ENCODE results near the gene ZNF620. TPM values are rescaled to one million over a fixed set of nuclear protein-coding genes. Genes with fewer than 3 reads are reported as not detected.
"Not testable (repeated sequence)": the region's sequence is repeated elsewhere in the genome, so short reads cannot be mapped to it uniquely, and the experiment has no call there.

ZNF620 gene
- total RNA-seq (1 to 10 TPM; 5.5 to 6.0 TPM), polyA plus RNA-seq (ENCODE audit: insufficient read length in 6 of 6) (10 to 100 TPM in 2 of 6 donors, 1 to 10 TPM in 4; 7.3 to 10.5 (median 9.1) TPM)
- long read RNA-seq, donor 1, partial matches to known transcripts = 0 of 3 reads
- long read RNA-seq, donor 1, other reads (novel, unspliced or antisense) = 0 of 3 reads
- long read RNA-seq, donor 2, partial matches to known transcripts = 0 of 2 reads
- long read RNA-seq, donor 2, other reads (novel, unspliced or antisense) = 0 of 2 reads
- long read RNA-seq, donor 3 = 0 reads
- long read RNA-seq, donor 4, partial matches to known transcripts = 0 of 1 reads
- long read RNA-seq, donor 4, other reads (novel, unspliced or antisense) = 0 of 1 reads
- long read RNA-seq, donor 5, partial matches to known transcripts = 0 of 3 reads
- long read RNA-seq, donor 5, other reads (novel, unspliced or antisense) = 0 of 3 reads
- long read RNA-seq, donor 6 = 0 reads
- long read RNA-seq, donor 7 = 0 reads
- long read RNA-seq, donor 8, partial matches to known transcripts = 0 of 2 reads
- long read RNA-seq, donor 8, other reads (novel, unspliced or antisense) = 0 of 2 reads
- long read RNA-seq, donor 9 = 0 reads
- long read RNA-seq, donor 10, partial matches to known transcripts = 0 of 2 reads
- long read RNA-seq, donor 10, other reads (novel, unspliced or antisense) = 1 of 2 reads
- long read RNA-seq, donor 11, partial matches to known transcripts = 0 of 1 reads
- long read RNA-seq, donor 11, other reads (novel, unspliced or antisense) = 0 of 1 reads
- long read RNA-seq, donor 12, partial matches to known transcripts = 0 of 1 reads
- long read RNA-seq, donor 12, other reads (novel, unspliced or antisense) = 0 of 1 reads

DNA sequence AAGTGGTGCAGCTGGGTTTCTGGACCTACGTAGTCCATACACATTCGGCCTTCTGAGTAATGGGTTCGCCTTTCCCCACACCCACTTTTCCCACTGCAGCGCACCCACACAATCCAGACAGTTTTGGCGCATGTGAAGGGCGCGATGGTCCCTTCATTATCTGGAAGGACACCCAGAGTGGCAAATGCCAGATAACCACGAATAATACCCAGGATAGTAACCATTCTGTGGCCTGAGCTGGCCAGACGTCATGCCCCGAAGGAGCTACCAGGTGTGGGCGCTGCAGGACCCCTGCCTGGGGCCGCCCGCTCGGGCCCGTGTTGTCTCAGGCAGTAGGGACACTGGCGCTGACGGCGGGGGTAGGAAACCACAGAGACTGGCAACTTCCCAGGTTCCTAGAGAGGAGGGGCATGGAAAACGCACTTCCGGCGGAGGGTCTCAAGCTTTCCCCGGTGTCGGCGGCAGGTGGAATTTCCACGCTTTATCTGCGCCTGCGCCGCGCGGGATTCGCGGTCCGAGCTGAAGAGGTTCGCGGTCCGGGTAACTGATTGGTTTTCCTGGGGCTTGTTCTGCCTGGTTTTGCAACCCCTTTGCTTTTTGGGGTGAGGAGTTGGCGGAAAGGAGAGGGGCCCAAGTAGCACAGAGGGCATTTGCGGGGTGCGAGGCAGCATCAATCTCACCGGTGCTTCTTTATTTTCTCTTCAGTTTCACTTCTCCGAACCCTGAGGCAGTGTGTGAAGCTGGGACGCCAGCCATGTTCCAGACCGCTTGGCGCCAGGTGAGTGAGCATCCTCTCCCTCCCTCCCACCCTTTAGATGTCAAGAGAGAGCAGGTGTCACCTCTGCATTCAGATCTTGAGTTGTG is at the start of gene ZNF620:
Gene ZNF620, plus strand, starts transcription at position 441 of the 864 bp plus-strand sequence. Its CDS starts 314 bp downstream, at position 755.
- intact Hi-C loops (cut with DNase I) = no loop called here
- Histone ChIP-seq H3K27ac (peak within 1 kb of the TSS; percentile 72 to 78), H3K4me1 (peaks cover 0 to 20% of the 10 kb centered on the region in 2 donors), H3K4me3 (peak within 1 kb of the TSS; percentile 49 to 56), H3K36me3 (peaks cover 0 to 4% of the 10 kb centered on the region in 2 donors), H3K27me3 (no peaks in the 10 kb centered on the region), H3K9me3 (no peaks in the 10 kb centered on the region)
- TF ChIP-seq, protein P1, sequence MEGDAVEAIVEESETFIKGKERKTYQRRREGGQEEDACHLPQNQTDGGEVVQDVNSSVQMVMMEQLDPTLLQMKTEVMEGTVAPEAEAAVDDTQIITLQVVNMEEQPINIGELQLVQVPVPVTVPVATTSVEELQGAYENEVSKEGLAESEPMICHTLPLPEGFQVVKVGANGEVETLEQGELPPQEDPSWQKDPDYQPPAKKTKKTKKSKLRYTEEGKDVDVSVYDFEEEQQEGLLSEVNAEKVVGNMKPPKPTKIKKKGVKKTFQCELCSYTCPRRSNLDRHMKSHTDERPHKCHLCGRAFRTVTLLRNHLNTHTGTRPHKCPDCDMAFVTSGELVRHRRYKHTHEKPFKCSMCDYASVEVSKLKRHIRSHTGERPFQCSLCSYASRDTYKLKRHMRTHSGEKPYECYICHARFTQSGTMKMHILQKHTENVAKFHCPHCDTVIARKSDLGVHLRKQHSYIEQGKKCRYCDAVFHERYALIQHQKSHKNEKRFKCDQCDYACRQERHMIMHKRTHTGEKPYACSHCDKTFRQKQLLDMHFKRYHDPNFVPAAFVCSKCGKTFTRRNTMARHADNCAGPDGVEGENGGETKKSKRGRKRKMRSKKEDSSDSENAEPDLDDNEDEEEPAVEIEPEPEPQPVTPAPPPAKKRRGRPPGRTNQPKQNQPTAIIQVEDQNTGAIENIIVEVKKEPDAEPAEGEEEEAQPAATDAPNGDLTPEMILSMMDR (IDR thresholded peaks at IDR 0.05) = no peak
- peak; percentile 59 to 89 (median 80) for DNase-seq
- ATAC-seq = peak; percentile 93

DNA sequence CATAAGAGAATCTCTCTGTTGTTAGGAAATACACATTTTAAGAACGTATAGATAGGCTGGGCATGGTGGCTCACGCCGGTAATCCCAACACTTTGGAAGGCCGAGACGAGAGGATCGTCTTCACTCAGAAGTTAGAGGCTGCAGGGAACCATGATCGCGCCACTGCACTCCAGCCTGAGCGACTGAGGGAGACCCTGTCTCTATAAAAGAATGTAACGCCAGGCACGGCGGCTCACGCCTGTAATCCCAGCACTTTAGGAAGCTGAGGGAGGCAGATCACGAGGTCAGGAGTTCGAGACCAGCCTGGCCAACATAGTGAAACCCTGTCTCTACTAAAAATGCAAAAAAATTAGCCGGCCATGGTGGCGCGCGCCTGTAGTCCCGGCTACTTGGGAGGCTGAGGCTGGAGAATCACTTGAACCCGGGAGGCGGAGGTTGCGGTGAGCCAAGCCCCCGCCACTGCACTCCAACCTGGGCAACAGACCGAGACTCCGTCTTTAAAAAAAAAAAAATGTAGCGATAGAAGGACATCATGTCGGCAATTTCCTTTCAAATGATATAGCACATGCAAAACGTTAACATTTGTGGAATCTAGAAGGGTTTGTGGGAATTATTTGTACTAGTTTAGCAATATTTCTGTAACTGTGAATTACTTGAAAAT is 49.4 kb upstream of the ZNF620 start:
- H3K36me3 ChIP-seq = peaks cover 0 to 32% of the 10 kb centered on the region in 2 donors
- H3K27me3 ChIP-seq = no peaks in the 10 kb centered on the region
- peak overlapping the region; percentile 93 to 95 for H3K4me3 ChIP-seq
- TF ChIP-seq, protein P1 (IDR thresholded peaks at IDR 0.05) = no peak
- intact Hi-C loops (cut with DNase I) = no loop called here
- no peak for ATAC-seq
- H3K27ac ChIP-seq = peak overlapping the region; percentile 82 to 87
- no peak for DNase-seq
- H3K4me1 ChIP-seq = peaks cover 16 to 63% of the 10 kb centered on the region in 2 donors
- no peaks in the 10 kb centered on the region for H3K9me3 ChIP-seq

DNA sequence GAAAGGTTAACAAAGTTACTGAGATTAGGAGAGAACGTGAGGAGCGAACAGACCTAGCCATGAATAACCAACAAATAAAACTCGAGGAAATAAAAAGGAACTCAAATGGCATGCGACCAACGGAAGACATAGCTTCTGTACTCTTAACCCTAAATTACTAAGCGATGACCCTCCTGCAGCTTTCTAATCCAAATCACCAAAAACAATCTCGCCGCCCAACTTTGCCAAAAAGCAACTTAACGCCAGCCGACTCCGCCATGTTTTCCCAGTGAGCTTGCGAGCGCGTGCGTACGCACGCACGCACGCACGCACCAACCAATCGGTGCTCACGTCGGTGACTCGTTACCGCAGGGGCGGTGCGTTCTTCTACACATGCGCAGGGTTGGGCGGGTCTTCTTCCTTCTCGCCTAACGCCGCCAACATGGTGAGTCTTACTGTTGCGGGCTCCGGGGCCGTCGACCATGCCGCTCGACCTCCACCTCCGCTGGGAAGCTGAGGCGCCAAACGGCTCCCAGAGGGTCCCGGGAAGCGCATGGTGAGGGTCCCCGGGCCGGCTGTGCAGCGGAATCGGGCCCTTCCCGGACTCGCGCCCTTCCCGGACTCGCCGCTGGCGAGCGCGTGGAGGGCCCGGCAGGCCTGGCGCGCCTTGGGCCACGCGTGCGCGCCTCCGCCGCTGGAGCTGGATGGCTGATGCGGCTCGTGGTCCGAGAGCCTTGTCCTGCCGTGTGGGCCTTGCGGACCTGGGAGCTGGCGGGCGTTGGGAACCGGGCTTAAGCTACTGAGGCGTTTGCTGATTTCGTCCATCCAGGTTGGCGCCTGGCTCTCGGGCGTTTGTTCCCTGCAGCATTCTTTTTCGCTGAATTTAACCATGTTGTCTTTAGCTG is 48.7 kb upstream of the ZNF620 start, which contains the start of gene RPL14:
Gene RPL14, plus strand, starts transcription at position 400 of the 884 bp plus-strand sequence. Its CDS starts 133 bp downstream, at position 533.
- Histone ChIP-seq H3K27ac (peak within 1 kb of the TSS; percentile 82 to 87), H3K9me3 (no peaks in the 10 kb centered on the region), H3K4me3 (peak within 1 kb of the TSS; percentile 93 to 95), H3K4me1 (peaks cover 16 to 55% of the 10 kb centered on the region in 2 donors), H3K36me3 (peaks cover 0 to 40% of the 10 kb centered on the region in 2 donors), H3K27me3 (no peaks in the 10 kb centered on the region)
- DNase-seq (peak; percentile 92 to 99 (median 96)), ATAC-seq (peak; percentile 86)
- intact Hi-C loops (cut with DNase I) = no loop called here
- TF ChIP-seq, protein P1 (IDR thresholded peaks at IDR 0.05) = no peak

DNA sequence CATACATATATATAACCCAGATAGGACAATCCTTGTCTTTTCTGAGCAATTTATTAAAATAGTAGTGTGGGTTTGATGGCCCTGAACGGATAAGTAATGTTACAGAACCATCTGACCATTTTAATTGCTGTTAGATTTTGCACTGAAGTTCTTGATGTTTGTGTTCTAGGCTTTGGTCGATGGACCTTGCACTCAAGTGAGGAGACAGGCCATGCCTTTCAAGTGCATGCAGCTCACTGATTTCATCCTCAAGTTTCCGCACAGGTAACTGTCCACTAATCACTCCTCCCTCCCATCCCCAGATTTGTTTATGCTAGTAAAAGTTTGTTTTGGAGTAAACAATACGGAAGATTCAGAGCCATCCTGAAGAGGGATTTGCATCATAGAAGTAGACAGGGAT is 47.4 kb upstream of the ZNF620 start:
- peaks cover 0 to 52% of the 10 kb centered on the region in 2 donors for H3K36me3 ChIP-seq

DNA sequence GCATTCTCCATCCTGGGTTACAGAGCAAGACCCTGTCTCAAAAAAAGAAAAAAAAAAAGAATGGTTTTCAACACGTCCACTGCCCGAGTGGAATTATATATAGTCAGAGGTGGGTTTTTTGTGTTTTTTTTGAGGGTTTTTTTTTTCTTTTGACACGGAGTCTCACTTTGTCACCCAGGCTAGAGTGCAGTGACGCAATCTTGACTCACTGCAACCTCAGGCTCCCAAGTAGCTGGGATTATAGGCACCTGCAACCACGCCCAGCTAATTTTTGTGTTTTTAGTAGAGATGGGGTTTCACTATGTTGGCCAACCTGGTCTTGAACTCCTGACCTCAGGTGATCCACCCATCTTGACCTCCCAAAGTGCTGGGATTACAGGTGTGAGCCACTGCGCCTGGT is 45.4 kb upstream of the ZNF620 start:
- ATAC-seq; H3K9me3 ChIP-seq; DNase-seq; H3K27me3 ChIP-seq; intact Hi-C loops (cut with DNase I); H3K4me3 ChIP-seq; H3K27ac ChIP-seq: not testable (repeated sequence)
- H3K36me3 ChIP-seq = peaks cover 0 to 67% of the 10 kb centered on the region in 2 donors
- peaks cover 10 to 41% of the 10 kb centered on the region in 2 donors for H3K4me1 ChIP-seq

More for the DNA sequence above, 47.4 kb upstream of the ZNF620 start:
- DNase-seq = no peak
- intact Hi-C loops (cut with DNase I) = no loop called here
- H3K4me3 ChIP-seq = peak overlapping the region; percentile 93 to 95
- no peak for ATAC-seq
- no peaks in the 10 kb centered on the region for H3K9me3 ChIP-seq
- H3K27ac ChIP-seq = no peak overlapping the region
- TF ChIP-seq, protein P1 (IDR thresholded peaks at IDR 0.05) = no peak
- H3K27me3 ChIP-seq = no peaks in the 10 kb centered on the region
- H3K4me1 ChIP-seq = peaks cover 16 to 48% of the 10 kb centered on the region in 2 donors
